Ramos (cell line): ENCODE measurements around the gene PELO.
"Not testable (repeated sequence)": the region's sequence is repeated elsewhere in the genome, so short reads cannot be mapped to it uniquely, and the experiment has no call there.

Experiments used
- in situ Hi-C: fragments of 300-500 bp; cut with MboI; formaldehyde crosslinking; loops from one replicate; pipeline ENCODE4 v1.14.3; 2022; ENCODE audit warnings: low sequenced_read_pairs; ENCODE audit not compliant: unreplicated experiment

The PELO gene

GRCh38 chr5:52787600-52788504, at the start of gene PELO, which contains the start of gene ITGA1:
PELO (plus strand) TSS chr5:52787916; CDS start chr5:52800395, 12,479 bp downstream.
ITGA1 (plus strand) TSS chr5:52787916; CDS start chr5:52788354, 438 bp downstream.
- in situ Hi-C loops = no loop called here

- in situ Hi-C loops = no loop called here
These were observed 49.6 kb upstream of the PELO start for GRCh38 chr5:52738095-52738506.

- in situ Hi-C loops = no loop called here
These were observed 47.7 kb upstream of the PELO start for GRCh38 chr5:52740007-52740406.

- in situ Hi-C loops = no loop called here
These were observed 44.7 kb upstream of the PELO start for GRCh38 chr5:52743012-52743411.

- in situ Hi-C loops = no loop called here
These were observed 44.2 kb upstream of the PELO start for GRCh38 chr5:52743529-52743928.

GRCh38 chr5:52743970-52744369, 43.7 kb upstream of the PELO start:
- in situ Hi-C loops = no loop called here

GRCh38 chr5:52744867-52745458, 42.8 kb upstream of the PELO start:
- in situ Hi-C loops = not testable (repeated sequence)

GRCh38 chr5:52746539-52746938, 41.2 kb upstream of the PELO start:
- in situ Hi-C loops = no loop called here

GRCh38 chr5:52748590-52748989, 39.1 kb upstream of the PELO start:
- in situ Hi-C loops = no loop called here

- in situ Hi-C loops = no loop called here
These were observed 38.0 kb upstream of the PELO start for GRCh38 chr5:52749666-52750065.

- in situ Hi-C loops = no loop called here
These were observed 36.6 kb upstream of the PELO start for GRCh38 chr5:52751137-52751536.

GRCh38 chr5:52754051-52754450, 33.7 kb upstream of the PELO start:
- in situ Hi-C loops = no loop called here

- in situ Hi-C loops = no loop called here
These were observed 30.2 kb upstream of the PELO start for GRCh38 chr5:52757527-52757926.

- in situ Hi-C loops = no loop called here
These were observed 29.7 kb upstream of the PELO start for GRCh38 chr5:52758014-52758413.

- in situ Hi-C loops = no loop called here
These were observed 28.4 kb upstream of the PELO start for GRCh38 chr5:52759331-52759730.

GRCh38 chr5:52760695-52761366, 26.9 kb upstream of the PELO start:
- in situ Hi-C loops = no loop called here

GRCh38 chr5:52767217-52767743, 20.4 kb upstream of the PELO start:
- in situ Hi-C loops = no loop called here

GRCh38 chr5:52767766-52768480, 19.8 kb upstream of the PELO start:
- in situ Hi-C loops = no loop called here

- in situ Hi-C loops = no loop called here
These were observed 18.7 kb upstream of the PELO start for GRCh38 chr5:52769061-52769460.

GRCh38 chr5:52770287-52770939, 17.3 kb upstream of the PELO start:
- in situ Hi-C loops = no loop called here
